RPMI7951 (cell line): ENCODE measurements around the gene CA14. TPM values are rescaled to one million over a fixed set of nuclear protein-coding genes. Genes with fewer than 3 reads are reported as not detected.
"Not testable (repeated sequence)": the region's sequence is repeated elsewhere in the genome, so short reads cannot be mapped to it uniquely, and the experiment has no call there.

Experiments
- DNase-seq: peaks from one replicate; pipeline ENCODE4 v3.0.0-alpha.2; 2012; ENCODE audit warnings: low read depth
- total RNA-seq: library from RNA; depleted of rRNA; stranded (reverse); fragments of >200 nt; shearing (Covaris generic); gene quantifications from 2 replicates; pipeline ENCODE4 v1.2.3, GENCODE V29; 2014; rRNA removed

CA14 gene
- total RNA-seq, 1 experiment from 2014 or later, result not detected

DNA sequence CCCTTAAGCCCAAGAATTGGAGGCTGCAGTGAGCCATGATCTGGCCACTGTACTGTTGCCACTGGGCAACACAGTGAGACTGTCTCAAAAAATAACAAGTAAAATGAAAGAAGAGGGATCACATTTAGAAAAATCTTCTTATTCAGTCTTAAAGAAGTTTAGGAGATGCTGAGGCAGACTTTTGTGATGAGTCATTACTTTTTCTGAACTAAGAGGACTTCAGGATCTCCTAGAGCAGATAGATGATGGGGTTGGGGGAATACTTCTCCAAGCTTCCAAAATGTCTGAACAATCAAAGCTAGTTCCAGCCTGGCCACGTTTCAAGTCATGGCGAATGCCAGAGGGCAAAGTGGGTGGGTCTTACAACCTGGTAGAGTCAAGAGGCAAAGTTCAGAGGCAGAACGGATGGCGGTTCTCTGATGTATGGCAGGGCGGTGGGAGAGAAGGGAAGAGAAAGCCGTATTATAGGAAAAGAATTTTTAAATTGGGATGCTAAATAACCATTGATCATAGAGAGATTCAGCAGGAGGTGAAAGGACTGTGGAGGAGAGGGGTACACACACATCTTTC, 22.6 kb downstream of the CA14 start:
- DNase-seq, result no peak

DNA sequence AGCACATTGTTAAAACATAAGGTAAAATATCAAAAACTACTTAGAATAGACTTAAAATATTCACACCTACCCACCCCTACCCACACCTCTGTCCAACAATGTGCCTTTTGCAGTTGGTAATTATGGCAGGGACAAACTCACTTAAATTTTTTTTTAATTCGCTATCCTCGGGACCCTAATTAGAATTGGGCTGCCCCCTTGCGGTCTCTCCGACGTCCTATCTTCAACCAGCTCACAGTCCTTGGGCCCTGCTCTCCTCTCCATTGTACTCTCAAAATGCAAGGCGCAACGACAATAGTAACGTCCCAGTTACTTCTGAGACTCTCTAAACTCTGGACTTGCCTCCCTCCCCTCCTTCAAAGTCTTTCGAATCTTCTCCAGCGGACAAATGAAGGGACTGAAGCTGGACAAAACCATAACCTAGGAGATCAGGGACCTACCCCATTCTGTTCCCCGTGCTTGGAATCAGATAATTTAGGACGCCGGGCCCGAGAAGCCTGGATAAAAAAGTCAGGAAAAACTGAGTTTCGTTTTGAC, 23.7 kb downstream of the CA14 start:
- DNase-seq, result peak; percentile 73

DNA sequence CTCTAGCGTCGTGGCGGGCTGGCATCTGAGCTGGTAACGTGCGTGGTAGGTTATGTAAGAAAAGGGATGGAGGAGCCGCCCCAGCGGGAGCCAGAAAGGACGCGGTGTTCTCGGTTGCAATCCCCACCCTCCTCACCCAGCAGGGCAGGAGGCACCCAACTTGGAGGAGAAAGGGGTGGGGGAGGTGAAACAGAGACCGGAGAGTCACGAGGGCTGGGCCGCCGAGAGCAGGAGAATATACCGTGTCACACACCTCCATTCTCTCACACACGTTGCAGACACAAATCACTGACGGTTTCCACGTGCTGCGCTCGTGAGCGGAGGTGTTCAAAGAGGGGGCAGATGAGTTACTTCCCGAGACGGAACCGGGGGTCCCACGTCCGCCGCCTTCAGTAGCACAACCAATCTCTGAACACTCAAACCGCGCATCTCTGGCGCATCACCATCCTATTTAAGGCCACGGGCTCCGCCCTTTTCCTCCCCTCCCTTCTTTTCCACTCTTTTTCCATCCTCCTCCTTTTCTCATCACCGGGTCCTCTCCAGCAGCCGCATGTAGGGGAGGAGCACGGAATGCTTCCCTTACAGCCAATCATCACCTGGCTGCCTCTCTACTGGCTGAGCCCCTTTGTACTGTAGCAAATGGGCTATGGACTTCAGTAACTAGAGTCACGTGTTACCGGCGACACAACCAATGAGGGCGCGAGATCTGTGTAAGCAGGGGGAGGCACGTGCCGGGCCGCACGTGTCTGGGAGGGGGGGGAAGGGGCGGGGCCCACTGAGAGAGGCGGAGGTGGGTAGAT, 24.4 kb downstream of the CA14 start, which contains the start of gene CIART:
Gene CIART (plus strand): TSS at position 797 of the 800 bp plus-strand sequence. CDS start 714 bp downstream, outside the sequence.
- peak; percentile 98 for DNase-seq

DNA sequence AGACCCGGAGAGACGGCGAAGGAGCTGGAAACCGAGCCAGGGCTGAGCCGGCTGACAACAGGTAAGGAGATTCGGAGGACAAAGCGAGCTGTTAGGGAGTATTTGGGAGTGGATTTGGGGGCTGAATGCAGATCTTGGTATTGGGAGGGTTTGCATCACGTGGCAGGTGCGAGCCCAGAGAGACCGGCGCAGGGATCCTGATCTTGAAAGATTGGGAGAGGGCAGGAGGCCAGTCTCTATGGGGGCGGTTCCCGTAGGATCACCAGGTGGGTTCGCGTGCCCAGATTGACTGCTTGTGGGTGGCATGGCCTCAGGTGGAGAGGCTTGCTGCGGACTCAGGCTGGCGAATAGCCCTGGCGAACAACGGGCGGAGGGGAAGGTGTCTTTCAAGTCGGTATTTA, 25.0 kb downstream of the CA14 start:
- no peak for DNase-seq

DNA sequence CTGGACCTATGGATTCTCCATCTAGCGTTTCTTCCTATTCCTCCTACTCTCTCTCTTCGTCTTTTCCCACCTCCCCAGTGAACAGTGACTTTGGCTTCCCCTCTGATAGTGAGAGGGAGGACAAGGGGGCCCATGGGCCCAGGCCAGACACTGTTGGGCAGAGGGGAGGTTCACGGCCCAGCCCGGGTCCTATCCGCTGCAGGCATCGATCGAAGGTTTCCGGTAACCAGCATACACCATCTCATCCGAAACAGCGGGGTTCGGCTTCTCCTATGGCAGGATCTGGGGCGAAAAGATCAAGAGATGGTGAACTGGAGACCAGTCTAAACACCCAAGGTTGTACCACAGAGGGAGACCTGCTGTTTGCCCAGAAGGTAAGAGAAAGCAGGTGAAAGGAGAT, 25.7 kb downstream of the CA14 start:
- DNase-seq, result no peak

DNA sequence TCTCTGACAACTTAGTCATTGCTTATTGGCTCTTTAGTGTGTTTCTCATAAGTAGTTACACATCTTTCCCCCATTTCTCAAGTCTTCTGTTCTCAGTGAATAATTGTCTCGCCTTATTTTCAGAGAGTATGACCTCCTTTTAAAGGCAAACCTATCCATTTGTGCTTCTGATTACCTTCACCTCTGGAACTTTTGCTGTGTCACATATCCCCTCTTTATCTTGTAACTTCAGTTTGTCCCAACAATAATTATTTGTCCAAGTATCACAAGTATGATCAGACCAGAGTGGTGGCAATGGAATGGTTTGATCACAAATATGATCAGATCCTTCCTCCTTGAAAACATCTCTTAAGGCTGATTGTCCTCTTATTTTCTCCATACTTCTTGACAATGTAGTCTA, 30.8 kb downstream of the CA14 start:
- DNase-seq, result no peak

DNA sequence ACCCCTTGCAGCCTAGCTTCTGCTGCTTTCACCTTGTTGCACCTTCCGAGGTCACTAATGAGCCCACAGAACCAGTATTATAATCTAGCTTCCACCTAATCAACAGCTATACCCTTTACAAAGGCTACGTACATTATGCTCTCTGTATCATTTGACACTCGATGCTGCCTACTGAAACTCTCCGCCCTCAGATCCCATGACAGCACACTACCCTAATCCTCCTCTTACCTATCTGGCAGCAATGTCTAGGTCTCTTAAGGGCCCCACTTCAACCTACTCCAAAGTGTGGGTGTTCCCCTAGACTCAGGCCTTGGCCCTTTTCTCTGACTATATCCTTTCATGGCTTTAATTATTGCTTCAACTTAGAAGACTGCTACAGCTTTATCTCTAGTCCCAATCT, 31.2 kb downstream of the CA14 start:
- no peak for DNase-seq

DNA sequence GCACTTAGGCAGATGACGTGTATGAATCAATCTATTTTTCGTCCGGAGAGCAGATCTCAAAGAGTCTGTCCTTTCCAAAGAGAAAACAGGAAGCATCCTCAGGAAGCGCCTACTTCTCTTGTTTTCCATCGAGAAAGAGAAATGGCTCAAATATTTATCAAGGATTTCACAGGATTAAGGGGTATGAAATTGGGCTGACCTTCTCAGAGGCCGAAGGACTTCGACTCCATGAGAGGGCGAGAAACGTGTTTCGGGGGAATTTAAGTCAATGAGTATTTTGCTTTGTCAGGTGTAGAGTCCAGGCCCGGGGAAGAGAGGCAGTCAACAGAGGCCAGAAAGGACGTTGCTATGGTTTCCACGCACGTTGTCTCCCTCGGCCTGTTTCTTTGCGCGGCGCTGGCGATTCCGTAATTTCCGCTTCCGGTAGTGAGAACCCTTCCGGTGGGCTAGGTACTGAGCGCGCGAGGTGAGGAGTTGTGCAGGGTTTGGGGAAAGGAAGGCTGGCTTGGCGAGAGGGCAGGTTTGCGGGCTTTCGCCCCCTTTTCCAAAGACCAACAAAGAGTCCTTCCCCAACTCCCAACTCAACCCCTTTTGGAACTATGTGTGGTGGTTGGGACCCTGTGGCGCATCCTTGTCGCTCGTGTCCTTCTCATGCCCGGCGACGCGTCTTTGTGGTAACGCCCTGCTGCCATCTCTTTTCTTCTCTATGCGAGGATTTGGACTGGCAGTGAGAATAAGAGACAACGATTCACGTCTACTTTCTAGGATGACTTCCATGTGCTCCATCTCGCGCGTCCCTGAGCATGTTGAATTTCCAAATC, 36.1 kb downstream of the CA14 start, which contains the start of gene MRPS21:
Gene MRPS21 (plus strand): TSS at position 429 of the 821 bp plus-strand sequence. CDS start 506 bp downstream, outside the sequence.
- peak; percentile 89 for DNase-seq

DNA sequence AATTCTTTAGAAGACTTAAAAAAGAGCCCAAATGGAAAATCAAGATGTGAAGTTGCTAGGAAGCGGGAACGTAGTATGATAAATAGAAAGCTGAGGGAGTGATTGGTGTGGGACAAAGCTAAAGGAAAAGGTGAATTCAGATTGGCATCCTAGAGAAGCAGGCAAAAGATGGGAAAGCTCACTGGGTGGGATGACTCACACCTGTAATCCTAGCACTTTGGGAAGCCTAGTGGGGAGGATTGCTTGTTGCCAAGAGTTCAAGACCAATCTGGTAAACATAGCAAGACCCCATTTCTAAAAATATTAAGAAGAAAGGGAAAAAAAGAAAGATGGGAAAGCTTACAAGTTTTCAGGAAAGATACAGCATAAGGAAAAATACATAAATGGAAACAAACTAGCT, 37.9 kb downstream of the CA14 start:
- DNase-seq, result no peak

DNA sequence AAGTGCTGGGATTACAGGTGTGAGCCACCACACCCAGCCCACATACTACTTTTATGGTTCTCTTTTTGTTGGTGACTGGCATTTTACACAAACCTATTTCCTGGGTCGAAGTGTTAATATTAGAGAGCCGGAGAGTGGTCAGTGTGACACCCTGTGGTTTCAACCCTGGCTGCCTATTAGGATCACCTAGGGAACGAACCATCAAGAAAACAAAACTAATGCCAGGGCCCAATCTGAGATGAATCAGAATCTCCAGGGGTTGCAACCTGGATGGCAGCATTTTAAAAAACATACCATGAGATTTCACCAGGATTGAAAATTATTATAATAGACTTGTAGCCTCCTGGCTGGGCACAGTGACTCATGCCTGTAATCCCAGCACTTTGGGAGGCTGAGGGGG, 42.1 kb downstream of the CA14 start:
- no peak for DNase-seq

DNA sequence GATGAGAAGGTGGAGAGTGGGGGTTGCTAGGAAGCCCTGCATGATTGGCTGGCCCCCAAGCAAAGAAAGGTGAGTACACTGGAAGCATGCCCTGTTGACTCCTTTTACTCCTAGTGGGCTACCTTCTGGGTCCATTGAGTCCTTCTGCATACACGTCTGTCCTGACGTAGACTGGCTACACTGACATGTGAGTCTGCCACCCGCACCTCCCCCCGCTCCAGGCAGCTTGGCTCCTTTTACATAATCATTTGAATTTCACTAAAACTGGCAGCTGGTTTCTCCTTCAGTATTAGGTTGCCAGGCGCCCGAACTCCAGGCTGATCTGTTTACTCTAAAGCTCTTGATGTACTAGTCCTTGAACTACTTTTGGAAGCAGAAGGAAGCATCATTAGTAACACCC, 44.8 kb downstream of the CA14 start:
- DNase-seq, result no peak

DNA sequence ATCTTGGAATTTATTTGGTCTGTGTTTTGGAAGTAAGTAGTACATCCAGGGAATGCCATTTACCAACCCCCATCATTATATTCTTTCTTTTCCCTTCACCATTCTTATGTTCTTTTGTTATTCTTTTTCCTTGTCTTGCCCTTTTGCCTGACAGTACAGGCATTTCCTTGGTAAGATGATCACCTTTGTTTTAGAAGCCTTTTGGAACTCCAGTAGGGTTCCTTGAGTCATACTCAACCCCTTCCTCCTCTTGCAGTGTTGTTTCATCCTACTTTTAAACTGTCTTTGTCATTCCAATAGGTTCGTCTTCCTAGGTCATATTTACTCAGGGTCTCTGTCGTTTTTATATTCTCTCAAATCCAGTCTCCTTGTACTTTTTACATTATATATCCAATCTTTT, 45.3 kb downstream of the CA14 start:
- DNase-seq, result no peak

DNA sequence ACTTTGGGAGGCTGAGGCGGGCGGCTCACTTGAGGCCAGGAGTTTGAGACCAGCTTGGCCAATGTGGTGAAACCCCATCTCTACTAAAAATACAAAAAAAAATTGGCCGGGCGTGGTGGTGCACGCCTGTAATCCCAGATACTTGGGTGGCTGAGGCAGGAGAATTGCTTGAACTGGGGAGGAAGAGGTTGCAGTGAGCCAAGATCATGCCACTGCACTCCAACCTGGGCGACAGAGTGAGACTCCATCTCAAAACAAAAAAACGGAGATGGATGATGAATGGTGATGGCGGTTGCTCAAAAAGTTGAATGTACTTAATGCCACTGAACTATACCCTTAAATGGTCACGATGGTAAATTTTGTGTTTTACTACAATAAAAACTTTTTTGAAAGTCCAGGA, 51.0 kb downstream of the CA14 start:
- DNase-seq, result not testable (repeated sequence)

DNA sequence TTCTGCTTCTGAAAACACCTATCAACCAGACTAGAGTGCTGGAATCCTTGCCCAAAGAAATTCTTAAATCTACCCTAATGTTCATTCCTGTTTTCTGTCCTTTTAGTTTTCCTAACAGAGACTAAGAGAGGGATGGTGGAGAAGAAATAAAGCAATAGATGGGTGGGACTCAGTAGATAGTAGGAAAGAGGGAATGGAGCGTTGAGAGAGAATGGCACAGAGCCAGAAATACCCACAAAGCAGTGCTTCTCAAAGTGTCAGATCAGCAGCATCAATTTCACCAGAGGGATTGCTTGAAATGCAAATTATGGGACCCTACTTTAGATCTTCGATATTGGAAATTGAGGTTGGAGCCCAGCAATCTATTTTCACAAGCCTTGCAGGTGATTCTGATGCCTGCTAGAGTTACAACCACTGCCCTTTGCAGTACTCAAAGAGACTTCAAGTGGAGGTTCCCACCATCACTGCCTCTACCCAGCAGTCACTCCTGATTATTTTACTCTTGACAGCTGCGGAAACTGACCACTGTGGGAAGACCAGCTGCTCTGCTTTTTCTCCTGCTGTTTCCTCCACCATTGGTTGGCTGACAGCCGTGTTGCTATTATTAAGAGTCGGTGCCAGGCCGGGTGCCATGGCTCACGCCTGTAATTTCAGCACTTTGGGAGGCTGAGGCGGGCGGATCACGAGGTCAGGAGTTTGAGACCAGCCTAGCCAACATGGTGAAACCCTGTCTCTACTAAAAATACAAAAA, 52.4 kb downstream of the CA14 start:
- DNase-seq, result no peak

DNA sequence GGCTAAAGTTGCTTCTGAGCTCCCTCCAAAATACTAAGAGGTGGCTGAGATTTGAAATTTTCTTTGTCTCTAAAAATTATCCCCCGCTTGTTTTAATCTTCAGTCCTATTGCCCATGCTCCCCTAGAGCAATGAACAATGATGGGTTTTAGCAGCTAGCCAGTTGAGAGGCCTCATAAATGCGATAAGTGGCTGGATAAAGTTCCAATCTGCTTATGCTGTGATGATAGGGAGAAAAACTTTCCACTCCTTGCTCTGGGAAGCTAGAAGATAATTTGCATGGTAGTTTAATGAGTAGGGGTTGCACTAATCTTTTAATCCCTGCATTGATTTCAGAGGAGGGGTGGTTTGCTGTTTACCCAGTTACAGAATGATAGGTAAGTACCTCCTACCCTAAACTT, 54.2 kb downstream of the CA14 start:
- no peak for DNase-seq

Other genes starting within 250 kb of the CA14 start
- gene OTUD7B, start 247.0 kb upstream of the CA14 start, total RNA-seq, result 5.9 and 7.2 TPM in 2 replicates
- 43.6 and 56.7 TPM in 2 replicates for gene VPS45, start 190.0 kb upstream of the CA14 start, total RNA-seq
- 31.9 and 36.2 TPM in 2 replicates for gene PLEKHO1, start 107.9 kb upstream of the CA14 start, total RNA-seq
- gene ANP32E, start 21.7 kb upstream of the CA14 start, total RNA-seq, result 41.5 and 45.1 TPM in 2 replicates
- 92.8 and 107 TPM in 2 replicates for gene APH1A, start 11.2 kb downstream of the CA14 start, total RNA-seq
- gene C1orf54, start 15.0 kb downstream of the CA14 start, total RNA-seq, result 1.9 and 4.8 TPM in 2 replicates
- 11.8 and 12.0 TPM in 2 replicates for gene CIART, start 24.8 kb downstream of the CA14 start, total RNA-seq
- 55.9 and 62.8 TPM in 2 replicates for gene MRPS21, start 36.1 kb downstream of the CA14 start, total RNA-seq
- 37.9 and 40.5 TPM in 2 replicates for gene PRPF3, start 63.8 kb downstream of the CA14 start, total RNA-seq
- 7.7 and 10.3 TPM in 2 replicates for gene RPRD2, start 106.4 kb downstream of the CA14 start, total RNA-seq
- 16.2 and 32.4 TPM in 2 replicates for gene TARS2, start 229.6 kb downstream of the CA14 start, total RNA-seq